ENCODE results near the gene GATAD2B.
"Not testable (repeated sequence)": the region's sequence is repeated elsewhere in the genome, so short reads cannot be mapped to it uniquely, and the experiment has no call there.

GATAD2B gene

DNA sequence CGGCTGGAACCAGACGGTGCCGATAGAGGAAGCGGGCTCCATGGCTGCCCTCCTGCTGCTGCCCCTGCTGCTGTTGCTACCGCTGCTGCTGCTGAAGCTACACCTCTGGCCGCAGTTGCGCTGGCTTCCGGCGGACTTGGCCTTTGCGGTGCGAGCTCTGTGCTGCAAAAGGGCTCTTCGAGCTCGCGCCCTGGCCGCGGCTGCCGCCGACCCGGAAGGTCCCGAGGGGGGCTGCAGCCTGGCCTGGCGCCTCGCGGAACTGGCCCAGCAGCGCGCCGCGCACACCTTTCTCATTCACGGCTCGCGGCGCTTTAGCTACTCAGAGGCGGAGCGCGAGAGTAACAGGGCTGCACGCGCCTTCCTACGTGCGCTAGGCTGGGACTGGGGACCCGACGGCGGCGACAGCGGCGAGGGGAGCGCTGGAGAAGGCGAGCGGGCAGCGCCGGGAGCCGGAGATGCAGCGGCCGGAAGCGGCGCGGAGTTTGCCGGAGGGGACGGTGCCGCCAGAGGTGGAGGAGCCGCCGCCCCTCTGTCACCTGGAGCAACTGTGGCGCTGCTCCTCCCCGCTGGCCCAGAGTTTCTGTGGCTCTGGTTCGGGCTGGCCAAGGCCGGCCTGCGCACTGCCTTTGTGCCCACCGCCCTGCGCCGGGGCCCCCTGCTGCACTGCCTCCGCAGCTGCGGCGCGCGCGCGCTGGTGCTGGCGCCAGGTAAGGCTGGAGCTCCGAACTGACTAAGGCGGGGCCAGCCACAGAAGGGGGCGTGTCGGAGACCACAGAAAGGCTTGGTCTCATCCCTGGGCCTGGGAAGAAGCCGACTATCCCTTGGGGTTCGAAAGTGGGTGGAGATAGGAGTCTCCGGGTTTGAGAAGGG is 147.1 kb downstream of the GATAD2B start:
- DNase-seq: no peak

DNA sequence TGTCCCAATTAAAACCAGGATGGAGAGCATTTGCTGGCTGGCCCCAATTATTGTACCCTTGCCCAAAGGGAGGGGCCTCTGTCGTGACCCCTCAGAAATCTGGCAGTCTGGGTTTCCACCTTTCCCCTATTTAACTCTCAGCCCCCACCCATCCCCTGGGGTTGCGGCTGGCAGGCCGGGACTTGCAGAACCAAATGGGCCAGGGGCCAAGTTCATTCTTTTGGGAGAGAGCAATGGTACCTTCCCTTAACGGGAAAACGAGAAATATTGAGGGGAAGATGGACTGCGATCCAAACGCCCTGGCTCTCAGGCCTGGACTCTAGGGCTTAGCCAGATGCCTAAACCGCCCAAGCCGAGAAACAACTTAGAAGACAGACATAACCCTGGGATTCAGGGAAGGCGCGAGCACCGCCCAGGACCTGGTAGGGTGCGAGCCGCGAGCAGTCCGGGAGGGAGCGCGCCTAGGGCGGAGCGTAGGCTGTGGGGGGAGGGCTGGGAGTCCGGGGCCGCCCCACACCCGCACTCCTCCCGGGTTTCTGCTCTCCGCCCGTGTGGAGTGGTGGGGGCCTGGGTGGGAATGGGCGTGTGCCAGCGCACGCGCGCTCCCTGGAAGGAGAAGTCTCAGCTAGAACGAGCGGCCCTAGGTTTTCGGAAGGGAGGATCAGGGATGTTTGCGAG is 147.9 kb downstream of the GATAD2B start, which contains the start of gene SLC27A3:
Gene SLC27A3, plus strand, starts transcription at position 628 of the 678 bp plus-strand sequence. CDS start 91 bp downstream, outside the sequence.
- no peak for DNase-seq

GRCh38 chr1:153774026-153774595 is 148.7 kb downstream of the GATAD2B start:
- no peak for DNase-seq

DNA sequence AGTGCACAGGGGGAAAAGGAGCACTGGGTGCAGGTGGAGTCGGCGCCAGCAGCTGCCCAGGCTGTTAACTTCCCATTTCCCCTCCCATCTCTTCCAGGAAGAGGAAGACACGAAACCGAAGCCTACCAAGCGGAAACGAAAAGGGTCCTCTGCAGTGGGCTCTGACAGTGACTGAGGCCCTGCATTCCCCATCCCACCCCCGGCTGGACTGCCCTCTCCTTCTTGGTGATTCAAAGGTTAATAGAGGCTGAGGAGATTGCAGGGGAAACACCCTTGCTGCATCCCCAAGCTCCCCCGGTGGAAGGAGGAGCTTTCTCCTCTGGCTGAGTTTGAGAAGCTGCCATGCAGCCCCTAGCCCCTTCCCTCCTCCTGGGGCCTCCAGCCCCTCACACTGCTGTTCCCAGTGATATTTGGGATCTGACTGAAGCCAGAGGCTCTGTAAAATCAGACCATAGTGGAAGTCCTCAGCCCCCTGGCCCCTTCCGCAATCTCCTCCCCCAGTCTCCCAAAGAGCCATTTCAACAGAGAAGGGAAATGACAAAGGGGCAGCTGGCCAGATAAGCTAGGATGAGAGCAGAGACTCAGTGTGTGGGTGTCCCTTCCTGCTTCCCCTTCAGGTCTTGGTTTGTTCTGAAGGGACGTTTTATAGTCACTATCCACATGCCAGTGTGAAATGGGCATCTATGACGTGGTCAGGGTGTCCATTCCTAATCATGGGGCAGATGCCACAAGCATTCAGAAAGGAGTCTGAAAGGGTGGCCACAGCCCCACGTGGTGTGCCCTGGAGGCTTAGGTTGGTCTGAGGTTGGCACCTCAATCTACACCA is 149.5 kb downstream of the GATAD2B start:
- no peak for DNase-seq

DNA sequence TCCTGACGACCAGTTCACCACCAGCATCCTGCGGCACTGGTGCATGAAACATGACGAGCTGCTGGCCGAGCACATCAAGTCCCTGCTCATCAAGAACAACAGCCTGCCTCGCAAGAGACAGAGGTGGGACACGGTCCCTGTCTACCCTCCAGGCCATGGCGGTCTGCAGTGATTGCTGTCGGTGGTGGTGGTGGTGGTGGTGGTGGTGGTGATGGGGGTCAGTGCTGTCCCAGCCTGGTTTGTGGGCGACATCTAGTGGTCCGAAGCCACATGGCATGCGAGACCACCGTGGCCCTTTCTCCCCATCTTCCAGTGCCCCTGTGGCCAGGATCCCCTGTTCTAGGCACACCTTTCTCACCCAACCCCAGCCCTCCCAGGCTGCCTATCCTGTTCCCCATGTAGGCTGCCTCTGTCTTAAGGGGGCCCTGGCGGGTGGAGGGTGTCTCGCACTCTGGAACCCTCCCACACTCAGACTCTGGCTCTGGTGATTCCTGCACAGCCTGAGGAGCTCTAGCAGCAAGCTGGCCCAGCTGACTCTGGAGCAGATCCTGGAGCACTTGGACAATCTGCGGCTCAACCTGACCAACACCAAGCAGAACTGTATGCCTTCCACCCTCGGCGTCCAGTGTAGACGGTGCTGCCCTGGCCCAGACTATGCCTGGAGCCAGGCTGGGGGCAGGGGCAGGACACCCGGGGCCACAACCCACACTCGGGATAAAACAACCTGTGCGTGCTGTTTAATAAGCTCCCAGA is 150.8 kb downstream of the GATAD2B start:
- peak; percentile 61 for DNase-seq

- no peak for DNase-seq
Measured at GRCh38 chr1:153771261-153771660, 151.5 kb downstream of the GATAD2B start.

- no peak for DNase-seq
Measured at GRCh38 chr1:153770797-153771196, 152.0 kb downstream of the GATAD2B start.

GRCh38 chr1:153769221-153769620 is 153.6 kb downstream of the GATAD2B start:
- no peak for DNase-seq

- DNase-seq: no peak
Measured at GRCh38 chr1:153768316-153769181, 154.2 kb downstream of the GATAD2B start.

DNA sequence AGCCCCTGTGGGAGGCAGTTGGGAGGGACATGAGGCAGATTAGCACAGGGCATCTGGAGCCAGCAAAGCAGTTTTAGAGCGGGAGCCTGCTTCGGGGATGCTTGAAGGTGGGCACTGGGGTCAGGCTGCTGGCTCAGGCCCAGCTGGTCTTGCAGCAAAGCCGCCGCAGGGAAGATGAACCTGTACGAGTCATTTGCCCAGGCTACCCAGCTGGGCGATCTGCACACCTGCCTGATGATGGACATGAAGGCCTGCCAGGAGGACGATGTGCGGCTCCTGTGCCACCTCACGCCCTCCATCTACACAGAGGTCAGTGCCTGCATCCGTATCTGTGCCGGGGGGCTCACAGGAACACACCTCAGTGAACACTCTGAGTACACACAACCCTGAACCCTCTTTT is 155.3 kb downstream of the GATAD2B start:
- no peak for DNase-seq

DNA sequence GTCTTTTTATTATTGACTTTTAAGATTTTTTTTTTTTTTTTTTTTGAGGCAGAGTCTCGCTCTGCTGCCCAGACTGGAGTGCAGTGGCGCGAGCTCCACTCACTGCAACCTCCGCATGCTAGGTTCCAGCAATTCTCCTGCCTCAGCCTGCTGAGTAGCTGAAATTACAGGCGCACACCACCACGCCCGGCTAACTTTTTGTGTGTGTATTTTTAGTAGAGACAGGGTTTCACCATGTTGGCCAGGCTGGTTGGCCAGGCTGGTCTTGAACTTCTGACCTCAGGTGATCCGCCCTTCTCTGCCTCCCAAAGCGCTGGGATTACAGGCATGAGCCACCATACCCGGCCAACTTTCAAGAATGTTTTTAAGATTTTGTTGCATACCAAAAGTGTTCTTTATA is 156.1 kb downstream of the GATAD2B start:
- not testable (repeated sequence) for DNase-seq

DNA sequence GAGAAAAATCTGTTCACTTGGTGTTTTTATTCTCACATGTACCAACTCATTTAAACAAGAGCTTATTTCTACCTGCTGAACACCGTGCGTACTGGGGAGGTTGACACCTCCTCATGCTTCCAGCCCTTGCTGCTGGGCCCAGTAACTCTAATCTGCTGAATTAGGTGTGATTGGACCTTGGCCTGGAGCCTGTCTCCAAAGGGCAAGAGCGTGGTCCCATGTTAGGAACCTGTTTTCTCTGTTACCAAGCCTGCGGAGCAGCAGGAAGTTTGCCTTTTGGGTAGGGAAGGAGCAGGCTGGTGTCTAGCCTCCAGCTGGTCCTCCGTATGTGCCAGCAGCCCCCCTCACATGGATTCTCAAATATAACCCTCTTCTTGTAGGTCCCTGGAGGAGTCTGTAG is 158.5 kb downstream of the GATAD2B start:
- DNase-seq: no peak

- DNase-seq: no peak
Measured at GRCh38 chr1:153763365-153764225, 159.2 kb downstream of the GATAD2B start.

DNA sequence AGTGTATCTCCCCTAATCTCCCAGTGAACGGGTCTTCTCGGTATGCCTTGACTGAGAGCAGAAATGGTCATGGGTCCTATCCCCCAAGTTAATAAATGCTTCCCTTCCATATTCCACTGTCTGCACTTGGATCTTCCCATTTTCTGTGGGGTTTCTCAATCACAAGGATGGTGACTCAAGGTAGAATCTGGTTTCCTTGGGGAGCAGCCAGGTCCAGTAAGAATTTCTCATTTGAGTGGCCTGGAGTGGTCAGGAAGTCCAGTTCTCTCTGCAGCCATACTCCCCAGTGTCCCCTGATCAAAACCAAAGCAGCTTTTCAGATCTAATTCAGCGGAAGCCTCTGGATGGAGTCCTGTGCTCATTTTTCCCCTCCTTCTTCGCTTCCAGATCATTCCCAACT is 162.3 kb downstream of the GATAD2B start:
- DNase-seq: no peak
